K562 (cell line): ENCODE measurements around the gene GATA1.

Experiments
- ADNP ChIP-seq: fragments of 200-800 bp; sonication (Bioruptor generic); IDR thresholded peaks from 2 replicates; pipeline ENCODE4 v1.6.1; 2016; ENCODE audit warnings: missing genetic modification characterization, missing compliant biosample characterization
- ATF1 ChIP-seq, 2 experiments: fragments of 450-650 bp in 1 of 2; IDR thresholded peaks; 2 replicates each; pipeline ENCODE4 v1.6.1; 2016; ENCODE audit warnings: missing compliant biosample characterization in 1 of 2, missing genetic modification characterization in 1 of 2
- CBX8 ChIP-seq: fragments of 200-600 bp; sonication (generic); IDR thresholded peaks from 2 replicates; pipeline ENCODE4 v1.6.1; 2012; ENCODE audit warnings: borderline replicate concordance, mixed run types, low read depth, mild to moderate bottlenecking, moderate library complexity, mixed read lengths, low read length, control low read depth, inconsistent platforms; ENCODE audit not compliant: poor library complexity, severe bottlenecking; ENCODE audit errors: extremely low read depth
- CEBPB ChIP-seq: fragments of 450-650 bp; IDR thresholded peaks from 2 replicates; pipeline ENCODE4 v1.6.1; 2016; ENCODE audit warnings: missing genetic modification characterization, missing compliant biosample characterization
- DIDO1 ChIP-seq: fragments of 450-650 bp; IDR thresholded peaks from 2 replicates; pipeline ENCODE4 v1.6.1; 2016; ENCODE audit warnings: low read depth, missing biosample characterization, missing genetic modification characterization
- NFATC3 ChIP-seq: fragments of 450-650 bp; IDR thresholded peaks from 2 replicates; pipeline ENCODE4 v1.6.1; 2017; ENCODE audit warnings: mild to moderate bottlenecking
- SIX5 ChIP-seq, 2 experiments: IDR thresholded peaks; 2 replicates each; pipeline ENCODE4 v1.6.1; 2011; ENCODE audit warnings: low read length in 2 of 2, borderline replicate concordance in 1 of 2, low read depth in 1 of 2, mild to moderate bottlenecking in 1 of 2, moderate library complexity in 1 of 2; ENCODE audit not compliant: insufficient read depth in 1 of 2
- STAT5B ChIP-seq: fragments of 250-450 bp; sonication (Bioruptor Pico); IDR thresholded peaks from 2 replicates; pipeline ENCODE4 v1.8.0; 2021; ENCODE audit warnings: mild to moderate bottlenecking, inconsistent platforms
- TCF7L2 ChIP-seq: fragments of 150-350 bp; IDR thresholded peaks from 2 replicates; pipeline ENCODE4 v1.6.1; 2016; ENCODE audit warnings: low read depth, mild to moderate bottlenecking, low read length, moderate library complexity
- TRIM28 ChIP-seq: fragments of 450-650 bp; IDR thresholded peaks from 2 replicates; pipeline ENCODE4 v1.6.1; 2017
- ZKSCAN1 ChIP-seq: fragments of 150-350 bp; IDR thresholded peaks from 2 replicates; pipeline ENCODE4 v1.6.1; 2016; ENCODE audit warnings: low read depth, low read length
- ZNF134 ChIP-seq: fragments of 250-450 bp; sonication (Bioruptor Pico); conservative IDR thresholded peaks from 2 replicates; pipeline ENCODE4 v1.4.0; 2020
- ZNF282 ChIP-seq: sonication (generic); formaldehyde crosslinking; IDR thresholded peaks from 2 replicates; pipeline ENCODE4 v1.8.1; 2023; ENCODE audit warnings: missing genetic modification reagents
- TF ChIP-seq, protein P1 (sequence below), 2 experiments: fragments of 450-650 bp in 1 of 2; sonication (generic) in 1 of 2; formaldehyde crosslinking in 1 of 2; IDR thresholded peaks; 2 replicates each; pipeline versions ENCODE4 v1.7.1 to v1.9.0; 2016 to 2022; ENCODE audit warnings: inconsistent platforms in 1 of 2, mild to moderate bottlenecking in 1 of 2, missing genetic modification reagents in 1 of 2

DNA sequence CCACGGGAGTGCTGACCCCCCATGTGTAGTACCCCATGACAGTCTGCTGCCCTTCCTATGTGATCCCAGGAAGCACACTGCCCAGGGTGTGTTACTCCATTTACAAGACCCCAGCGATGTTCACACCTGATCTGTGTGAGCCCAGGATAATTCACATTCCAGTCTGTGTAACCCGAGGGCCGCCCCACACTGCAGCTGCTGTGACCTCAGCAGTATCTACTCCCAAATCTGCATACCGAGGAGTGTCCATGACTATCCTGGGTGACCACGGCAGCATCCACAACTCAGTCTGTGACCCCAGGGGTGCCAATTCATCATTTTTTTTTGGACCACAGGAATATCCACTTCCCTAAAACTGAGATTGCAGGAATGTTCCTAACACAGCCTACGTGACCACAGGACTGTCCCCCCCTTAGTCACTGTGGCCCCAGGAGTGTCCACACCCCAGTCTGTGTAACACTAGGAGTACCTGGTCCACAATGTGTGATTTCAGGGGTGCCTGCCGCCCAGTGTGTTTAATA, 32.6 kb upstream of the GATA1 start:
- TF ChIP-seq TRIM28 (no peak), ATF1 (CRISPR knock-in tag; IDR thresholded peaks at IDR 0.05) (no peak), ATF1 (tag; IDR thresholded peaks at IDR 0.05) (no peak), ADNP (tag) (no peak), STAT5B (CRISPR knock-in tag) (no peak), ZNF134 (CRISPR knock-in tag) (no peak), ZKSCAN1 (no peak), NFATC3 (no peak), CBX8 (no peak), CEBPB (tag) (no peak), TCF7L2 (no peak), DIDO1 (no peak), SIX5 (IDR thresholded peaks at IDR 0.05; ENCODE audit: borderline replicate concordance in 1 of 2, insufficient read depth in 1 of 2, low read depth in 1 of 2, low read length in 2 of 2) (no peak), ZNF282 (CRISPR knock-in tag) (no peak)
- TF ChIP-seq, protein P1, sequence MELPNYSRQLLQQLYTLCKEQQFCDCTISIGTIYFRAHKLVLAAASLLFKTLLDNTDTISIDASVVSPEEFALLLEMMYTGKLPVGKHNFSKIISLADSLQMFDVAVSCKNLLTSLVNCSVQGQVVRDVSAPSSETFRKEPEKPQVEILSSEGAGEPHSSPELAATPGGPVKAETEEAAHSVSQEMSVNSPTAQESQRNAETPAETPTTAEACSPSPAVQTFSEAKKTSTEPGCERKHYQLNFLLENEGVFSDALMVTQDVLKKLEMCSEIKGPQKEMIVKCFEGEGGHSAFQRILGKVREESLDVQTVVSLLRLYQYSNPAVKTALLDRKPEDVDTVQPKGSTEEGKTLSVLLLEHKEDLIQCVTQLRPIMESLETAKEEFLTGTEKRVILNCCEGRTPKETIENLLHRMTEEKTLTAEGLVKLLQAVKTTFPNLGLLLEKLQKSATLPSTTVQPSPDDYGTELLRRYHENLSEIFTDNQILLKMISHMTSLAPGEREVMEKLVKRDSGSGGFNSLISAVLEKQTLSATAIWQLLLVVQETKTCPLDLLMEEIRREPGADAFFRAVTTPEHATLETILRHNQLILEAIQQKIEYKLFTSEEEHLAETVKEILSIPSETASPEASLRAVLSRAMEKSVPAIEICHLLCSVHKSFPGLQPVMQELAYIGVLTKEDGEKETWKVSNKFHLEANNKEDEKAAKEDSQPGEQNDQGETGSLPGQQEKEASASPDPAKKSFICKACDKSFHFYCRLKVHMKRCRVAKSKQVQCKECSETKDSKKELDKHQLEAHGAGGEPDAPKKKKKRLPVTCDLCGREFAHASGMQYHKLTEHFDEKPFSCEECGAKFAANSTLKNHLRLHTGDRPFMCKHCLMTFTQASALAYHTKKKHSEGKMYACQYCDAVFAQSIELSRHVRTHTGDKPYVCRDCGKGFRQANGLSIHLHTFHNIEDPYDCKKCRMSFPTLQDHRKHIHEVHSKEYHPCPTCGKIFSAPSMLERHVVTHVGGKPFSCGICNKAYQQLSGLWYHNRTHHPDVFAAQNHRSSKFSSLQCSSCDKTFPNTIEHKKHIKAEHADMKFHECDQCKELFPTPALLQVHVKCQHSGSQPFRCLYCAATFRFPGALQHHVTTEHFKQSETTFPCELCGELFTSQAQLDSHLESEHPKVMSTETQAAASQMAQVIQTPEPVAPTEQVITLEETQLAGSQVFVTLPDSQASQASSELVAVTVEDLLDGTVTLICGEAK (IDR thresholded peaks at IDR 0.05), result no peak
- TF ChIP-seq, protein P1 (CRISPR knock-in tag; IDR thresholded peaks at IDR 0.05), result no peak
